H9 (cell line): ENCODE measurements around the gene RBBP9. TPM values are rescaled to one million over a fixed set of nuclear protein-coding genes. Genes with fewer than 3 reads are reported as not detected.

Source experiments
- DNase-seq: peaks from one replicate; pipeline ENCODE4 v3.0.0-alpha.2; 2017
- H2AFZ ChIP-seq: one replicate; pipeline ENCODE4 v1.6.1; 2013; ENCODE audit warnings: mild to moderate bottlenecking, low read length, control low read depth, moderate library complexity
- H2AK5ac ChIP-seq: 2 replicates; pipeline ENCODE4 v1.6.1; 2013; ENCODE audit warnings: low read length, control low read depth, mixed read lengths; ENCODE audit not compliant: insufficient read length
- H2BK120ac ChIP-seq: one replicate; pipeline ENCODE4 v1.6.1; 2013; ENCODE audit warnings: low read depth, mild to moderate bottlenecking, low read length, control low read depth, inconsistent platforms; ENCODE audit not compliant: poor library complexity, severe bottlenecking
- H2BK12ac ChIP-seq: 2 replicates; pipeline ENCODE4 v1.6.1; 2013; ENCODE audit warnings: low read length, control low read depth, mixed read lengths, low read depth; ENCODE audit not compliant: insufficient read length
- H2BK15ac ChIP-seq: 2 replicates; pipeline ENCODE4 v1.6.1; 2013; ENCODE audit warnings: low read depth, low read length, control low read depth
- H2BK20ac ChIP-seq: one replicate; pipeline ENCODE4 v1.6.1; 2013; ENCODE audit warnings: low read depth, mild to moderate bottlenecking, low read length, control low read depth, inconsistent platforms; ENCODE audit not compliant: poor library complexity, severe bottlenecking
- H2BK5ac ChIP-seq: 2 replicates; pipeline ENCODE4 v1.6.1; 2013; ENCODE audit warnings: low read length, control low read depth, mixed read lengths; ENCODE audit not compliant: insufficient read length
- H3K14ac ChIP-seq: 2 replicates; pipeline ENCODE4 v1.6.1; 2013; ENCODE audit warnings: low read length, control low read depth; ENCODE audit not compliant: insufficient read depth
- H3K18ac ChIP-seq: 2 replicates; pipeline ENCODE4 v1.6.1; 2013; ENCODE audit warnings: low read depth, mild to moderate bottlenecking, mixed read lengths, low read length, control low read depth; ENCODE audit not compliant: insufficient read length
- H3K23ac ChIP-seq: 2 replicates; pipeline ENCODE4 v1.6.1; 2013; ENCODE audit warnings: low read length, control low read depth, mixed read lengths, low read depth; ENCODE audit not compliant: insufficient read length
- H3K23me2 ChIP-seq: 2 replicates; pipeline ENCODE4 v1.6.1; 2013; ENCODE audit warnings: low read depth, mild to moderate bottlenecking, mixed read lengths, low read length, control low read depth; ENCODE audit not compliant: insufficient read length, poor library complexity, severe bottlenecking
- H3K27ac ChIP-seq: 2 replicates; pipeline ENCODE4 v1.5.1; 2013; ENCODE audit warnings: low read length, control low read depth, mixed read lengths, low read depth; ENCODE audit not compliant: insufficient read length
- H3K27me3 ChIP-seq: 2 replicates; pipeline ENCODE4 v1.6.1; 2013; ENCODE audit warnings: low read length, control low read depth, inconsistent platforms; ENCODE audit not compliant: insufficient read depth
- H3K4ac ChIP-seq: 2 replicates; pipeline ENCODE4 v1.6.1; 2013; ENCODE audit warnings: low read depth, mild to moderate bottlenecking, control low read depth, inconsistent platforms, low read length, moderate library complexity
- H3K4me1 ChIP-seq: 2 replicates; pipeline ENCODE4 v1.6.1; 2013; ENCODE audit warnings: low read length, control low read depth, inconsistent platforms; ENCODE audit not compliant: insufficient read depth
- H3K4me2 ChIP-seq: 2 replicates; pipeline ENCODE4 v1.6.1; 2013; ENCODE audit warnings: low read length, control low read depth, mixed read lengths; ENCODE audit not compliant: insufficient read length, insufficient read depth
- H3K56ac ChIP-seq: 2 replicates; pipeline ENCODE4 v1.6.1; 2013; ENCODE audit warnings: low read depth, mild to moderate bottlenecking, mixed read lengths, low read length, control low read depth; ENCODE audit not compliant: insufficient read length
- H3K79me1 ChIP-seq: 2 replicates; pipeline ENCODE4 v1.6.1; 2013; ENCODE audit warnings: low read depth, mild to moderate bottlenecking, moderate library complexity, low read length, control low read depth, inconsistent platforms; ENCODE audit not compliant: insufficient read depth, poor library complexity, severe bottlenecking
- H3K79me2 ChIP-seq: 2 replicates; pipeline ENCODE4 v1.6.1; 2013; ENCODE audit warnings: low read length, control low read depth, inconsistent platforms; ENCODE audit not compliant: insufficient read depth
- H3K9ac ChIP-seq: 2 replicates; pipeline ENCODE4 v1.6.1; 2013; ENCODE audit warnings: low read length, control low read depth, mixed read lengths; ENCODE audit not compliant: insufficient read length; ENCODE audit errors: extremely low read depth
- H3K9me3 ChIP-seq: one replicate; pipeline ENCODE4 v1.6.1; 2013; ENCODE audit warnings: low read depth, low read length, inconsistent platforms; ENCODE audit not compliant: control insufficient read depth
- H3T11ph ChIP-seq: one replicate; pipeline ENCODE4 v1.6.1; 2013; ENCODE audit warnings: mild to moderate bottlenecking, low read length, control low read depth, inconsistent platforms
- H4K20me1 ChIP-seq: one replicate; pipeline ENCODE4 v1.6.1; 2013; ENCODE audit not compliant: control insufficient read depth, insufficient read length, insufficient read depth
- H4K5ac ChIP-seq: 2 replicates; pipeline ENCODE4 v1.6.1; 2013; ENCODE audit warnings: low read depth, mild to moderate bottlenecking, mixed read lengths, low read length, control low read depth; ENCODE audit not compliant: insufficient read length
- H4K8ac ChIP-seq: replicated peaks from 2 replicates; pipeline ENCODE4 v1.6.1; 2013; ENCODE audit warnings: low read length, control low read depth, mixed read lengths, low read depth; ENCODE audit not compliant: insufficient read length
- H4K91ac ChIP-seq: 2 replicates; pipeline ENCODE4 v1.6.1; 2013; ENCODE audit warnings: low read depth, mild to moderate bottlenecking, moderate library complexity, mixed read lengths, low read length, control low read depth; ENCODE audit not compliant: insufficient read length
- H3K27ac Mint-ChIP-seq, 3 experiments: 2 replicates in 2 of 3; 3 replicates in 1 of 3; pipeline ENCODE4 v1.8.0; 2020 to 2021; ENCODE audit warnings: mixed read lengths in 3 of 3, mild to moderate bottlenecking in 1 of 3, moderate library complexity in 1 of 3
- H3K27me3 Mint-ChIP-seq: 2 replicates; pipeline ENCODE4 v1.8.0; 2021; ENCODE audit warnings: low read depth, mild to moderate bottlenecking, moderate library complexity, mixed read lengths
- H3K36me3 Mint-ChIP-seq, 3 experiments: 2 replicates in 2 of 3; 3 replicates in 1 of 3; pipeline ENCODE4 v1.8.0; 2020 to 2021; ENCODE audit warnings: low read depth in 3 of 3, mixed read lengths in 3 of 3; ENCODE audit not compliant: insufficient read depth in 1 of 3
- H3K4me1 Mint-ChIP-seq, 2 experiments: 2 replicates each; pipeline ENCODE4 v1.8.0; 2020; ENCODE audit warnings: mixed read lengths in 2 of 2
- H3K4me3 Mint-ChIP-seq, 2 experiments: 2 replicates in 1 of 2; 3 replicates in 1 of 2; pipeline ENCODE4 v1.8.0; 2020 to 2021; ENCODE audit warnings: mild to moderate bottlenecking in 2 of 2, mixed read lengths in 2 of 2, moderate library complexity in 1 of 2
- H3K9me3 Mint-ChIP-seq, 2 experiments: 2 replicates in 1 of 2; 3 replicates in 1 of 2; pipeline ENCODE4 v1.8.0; 2020; ENCODE audit warnings: mild to moderate bottlenecking in 2 of 2, mixed read lengths in 2 of 2, moderate library complexity in 1 of 2
- WGBS: extraction: QIAGEN DNeasy Blood & Tissue Kit; methylation state at CpG from one replicate; pipeline ENCODE4 v1.1.7; 2013; ENCODE audit warnings: missing lambda C conversion rate, low lambda C conversion rate, mixed read lengths; ENCODE audit not compliant: insufficient read length; ENCODE audit errors: extremely low coverage; 5-methylcytosine and 5-hydroxymethylcytosine counted together
- total RNA-seq: library from RNA; stranded (reverse); gene quantifications from 2 replicates; pipeline ENCODE4 v1.2.1, GENCODE V29; 2021
- TF ChIP-seq, protein P1 (sequence below): fragments of 200-600 bp; sonication (generic); conservative IDR thresholded peaks from 3 replicates; pipeline ENCODE4 v1.8.0; 2021; ENCODE audit warnings: antibody characterized with exemption, mild to moderate bottlenecking

RBBP9 gene
- total RNA-seq, 1 experiment from 2014 or later = 12.0 TPM

GRCh38 chr20:18440403-18440802 is 56.6 kb downstream of the RBBP9 start:
- no peaks in the 10 kb centered on the region for H3K9me3 Mint-ChIP-seq

More at GRCh38 chr20:18440403-18440802, 56.6 kb downstream of the RBBP9 start:
- no peaks in the 10 kb centered on the region for H3K4me1 ChIP-seq
- no peak overlapping the region for H2AFZ ChIP-seq
- no peak for DNase-seq
- H2BK120ac ChIP-seq = no peak overlapping the region
- H3K18ac ChIP-seq = no peak overlapping the region
- no peak overlapping the region for H3T11ph ChIP-seq
- no peak overlapping the region for H2BK20ac ChIP-seq
- no peaks in the 10 kb centered on the region for H3K79me1 ChIP-seq
- H3K4me3 Mint-ChIP-seq = no peak overlapping the region
- no peak overlapping the region for H3K23ac ChIP-seq
- H3K23me2 ChIP-seq = no peaks in the 10 kb centered on the region
- H3K36me3 Mint-ChIP-seq = no peaks in the 10 kb centered on the region
- WGBS = no CpG with 5 or more reads among the region's 1 CpG
- no peak overlapping the region for H3K9ac ChIP-seq
- H2BK12ac ChIP-seq = no peak overlapping the region
- no peaks in the 10 kb centered on the region for H3K27me3 Mint-ChIP-seq
- no peak overlapping the region for H4K91ac ChIP-seq
- H3K56ac ChIP-seq = no peak overlapping the region
- TF ChIP-seq, protein P1, sequence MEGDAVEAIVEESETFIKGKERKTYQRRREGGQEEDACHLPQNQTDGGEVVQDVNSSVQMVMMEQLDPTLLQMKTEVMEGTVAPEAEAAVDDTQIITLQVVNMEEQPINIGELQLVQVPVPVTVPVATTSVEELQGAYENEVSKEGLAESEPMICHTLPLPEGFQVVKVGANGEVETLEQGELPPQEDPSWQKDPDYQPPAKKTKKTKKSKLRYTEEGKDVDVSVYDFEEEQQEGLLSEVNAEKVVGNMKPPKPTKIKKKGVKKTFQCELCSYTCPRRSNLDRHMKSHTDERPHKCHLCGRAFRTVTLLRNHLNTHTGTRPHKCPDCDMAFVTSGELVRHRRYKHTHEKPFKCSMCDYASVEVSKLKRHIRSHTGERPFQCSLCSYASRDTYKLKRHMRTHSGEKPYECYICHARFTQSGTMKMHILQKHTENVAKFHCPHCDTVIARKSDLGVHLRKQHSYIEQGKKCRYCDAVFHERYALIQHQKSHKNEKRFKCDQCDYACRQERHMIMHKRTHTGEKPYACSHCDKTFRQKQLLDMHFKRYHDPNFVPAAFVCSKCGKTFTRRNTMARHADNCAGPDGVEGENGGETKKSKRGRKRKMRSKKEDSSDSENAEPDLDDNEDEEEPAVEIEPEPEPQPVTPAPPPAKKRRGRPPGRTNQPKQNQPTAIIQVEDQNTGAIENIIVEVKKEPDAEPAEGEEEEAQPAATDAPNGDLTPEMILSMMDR = no peak
- no peak overlapping the region for H3K4me2 ChIP-seq
- H3K14ac ChIP-seq = no peak overlapping the region
- H3K9me3 ChIP-seq = no peaks in the 10 kb centered on the region
- peaks cover 0 to 6% of the 10 kb centered on the region in 2 experiments; a peak in 3 of 4 replicates for H3K4me1 Mint-ChIP-seq
- H4K5ac ChIP-seq = no peak overlapping the region
- no peak overlapping the region for H3K27ac ChIP-seq
- H4K20me1 ChIP-seq = no peaks in the 10 kb centered on the region
- no peak overlapping the region for H2BK15ac ChIP-seq
- H2AK5ac ChIP-seq = no peak overlapping the region
- no peak overlapping the region for H4K8ac ChIP-seq
- no peak overlapping the region for H3K4ac ChIP-seq
- no peaks in the 10 kb centered on the region for H3K79me2 ChIP-seq
- no peak overlapping the region for H3K27ac Mint-ChIP-seq
- no peak overlapping the region for H2BK5ac ChIP-seq
- H3K27me3 ChIP-seq = no peaks in the 10 kb centered on the region
